Left forelimb (tissue), 1 donor: ENCODE data around the gene SMYD4.
A peak's percentile ranks its signal among the peaks of the same experiment; 100 is the strongest.
"Not testable (repeated sequence)": the region's sequence is repeated elsewhere in the genome, so short reads cannot be mapped to it uniquely, and the experiment has no call there.

Source experiments
- DNase-seq: peaks from one replicate; pipeline ENCODE4 v3.0.0-alpha.2; 2018; ENCODE audit warnings: low spot score

SMYD4 gene

GRCh38 chr17:1830288-1830687 lies 586 bp upstream of the SMYD4 start:
- DNase-seq: no peak

GRCh38 chr17:1829216-1829591 lies 498 bp downstream of the SMYD4 start:
- peak; percentile 63 for DNase-seq

GRCh38 chr17:1820528-1821252 lies 9.0 kb downstream of the SMYD4 start:
- DNase-seq: no peak

- DNase-seq: no peak
Measured at GRCh38 chr17:1813088-1813487, 16.6 kb downstream of the SMYD4 start.

- no peak for DNase-seq
Measured at GRCh38 chr17:1810450-1811103, 19.1 kb downstream of the SMYD4 start.

- not testable (repeated sequence) for DNase-seq
Measured at GRCh38 chr17:1809815-1810214, 19.9 kb downstream of the SMYD4 start.

GRCh38 chr17:1808644-1809043 lies 21.1 kb downstream of the SMYD4 start:
- DNase-seq: no peak

GRCh38 chr17:1807890-1808289 lies 21.8 kb downstream of the SMYD4 start:
- no peak for DNase-seq

GRCh38 chr17:1803280-1803679 lies 26.4 kb downstream of the SMYD4 start:
- DNase-seq: no peak

GRCh38 chr17:1802429-1802828 lies 27.3 kb downstream of the SMYD4 start:
- no peak for DNase-seq

GRCh38 chr17:1800712-1801111 lies 29.0 kb downstream of the SMYD4 start:
- no peak for DNase-seq

GRCh38 chr17:1800240-1800639 lies 29.5 kb downstream of the SMYD4 start:
- DNase-seq: no peak

- not testable (repeated sequence) for DNase-seq
Measured at GRCh38 chr17:1797846-1798245, 31.9 kb downstream of the SMYD4 start.

- DNase-seq: no peak
Measured at GRCh38 chr17:1797323-1797722, 32.4 kb downstream of the SMYD4 start.

- no peak for DNase-seq
Measured at GRCh38 chr17:1796800-1797199, 32.9 kb downstream of the SMYD4 start.

GRCh38 chr17:1793447-1793806 lies 36.3 kb downstream of the SMYD4 start:
- no peak for DNase-seq

- DNase-seq: no peak
Measured at GRCh38 chr17:1792495-1793446, 36.9 kb downstream of the SMYD4 start.

- DNase-seq: no peak
Measured at GRCh38 chr17:1789936-1790335, 39.8 kb downstream of the SMYD4 start.

- peak; percentile 26 for DNase-seq
Measured at GRCh38 chr17:1787301-1787902, 42.3 kb downstream of the SMYD4 start.

- DNase-seq: peak; percentile 38
Measured at GRCh38 chr17:1786708-1787107, 43.0 kb downstream of the SMYD4 start.

- no peak for DNase-seq
Measured at GRCh38 chr17:1785930-1786329, 43.8 kb downstream of the SMYD4 start.
